CD4-positive, alpha-beta T cell treated with Interleukin-15 for 4 hours (primary cell): Measurements from ENCODE around the gene ATG13.
"Not testable (repeated sequence)": the region's sequence is repeated elsewhere in the genome, so short reads cannot be mapped to it uniquely, and the experiment has no call there.

Experiments used
- DNase-seq: peaks from one replicate; pipeline ENCODE4 v3.0.0-alpha.2; 2020; ENCODE audit warnings: low spot score

ATG13 gene

GRCh38 chr11:46643986-46644385 lies 26.6 kb downstream of the ATG13 start:
- DNase-seq: no peak

GRCh38 chr11:46649180-46649738 lies 31.9 kb downstream of the ATG13 start:
- DNase-seq: no peak

- DNase-seq: no peak
These were observed 38.3 kb downstream of the ATG13 start for GRCh38 chr11:46655631-46656030.

GRCh38 chr11:46657186-46657585 lies 39.8 kb downstream of the ATG13 start:
- no peak for DNase-seq

DNA sequence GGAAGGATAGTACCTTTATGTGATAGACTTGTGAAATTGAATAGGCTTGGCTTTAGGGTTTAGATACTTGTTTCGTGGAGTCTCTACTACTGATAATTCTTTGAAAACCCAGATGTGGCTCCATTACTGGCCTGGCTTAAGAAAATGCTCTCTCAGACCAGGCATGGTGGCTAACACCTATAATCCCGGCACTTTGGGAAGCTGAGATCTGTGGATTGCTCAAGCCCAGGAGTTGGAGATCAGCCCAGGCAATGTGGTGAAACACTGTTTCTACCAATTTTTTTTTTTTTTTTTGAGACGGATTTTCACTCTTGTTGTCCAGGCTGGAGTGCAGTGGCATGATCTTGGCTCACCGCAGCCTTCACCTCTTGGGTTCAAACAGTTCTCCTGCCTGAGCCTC lies 40.9 kb downstream of the ATG13 start:
- DNase-seq: no peak

DNA sequence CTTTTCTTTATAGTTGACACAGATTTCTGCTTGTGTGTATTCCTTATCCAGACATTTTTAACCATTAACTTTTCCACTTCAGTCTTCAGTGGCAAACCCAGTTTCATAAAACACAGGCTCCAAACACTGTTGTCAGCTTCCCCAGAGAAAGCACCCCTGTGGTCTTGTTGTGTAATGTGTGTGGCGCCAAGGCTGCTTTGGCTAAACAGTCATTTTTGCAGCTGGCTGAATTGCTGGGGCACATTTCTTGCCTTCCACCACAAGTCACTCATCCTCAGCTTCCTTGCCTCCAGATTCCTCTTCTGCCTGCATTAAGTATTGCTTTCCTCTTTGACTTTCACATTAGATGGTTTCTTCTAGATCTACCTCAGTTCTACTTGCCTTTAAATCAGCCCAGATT lies 42.6 kb downstream of the ATG13 start:
- DNase-seq: no peak

DNA sequence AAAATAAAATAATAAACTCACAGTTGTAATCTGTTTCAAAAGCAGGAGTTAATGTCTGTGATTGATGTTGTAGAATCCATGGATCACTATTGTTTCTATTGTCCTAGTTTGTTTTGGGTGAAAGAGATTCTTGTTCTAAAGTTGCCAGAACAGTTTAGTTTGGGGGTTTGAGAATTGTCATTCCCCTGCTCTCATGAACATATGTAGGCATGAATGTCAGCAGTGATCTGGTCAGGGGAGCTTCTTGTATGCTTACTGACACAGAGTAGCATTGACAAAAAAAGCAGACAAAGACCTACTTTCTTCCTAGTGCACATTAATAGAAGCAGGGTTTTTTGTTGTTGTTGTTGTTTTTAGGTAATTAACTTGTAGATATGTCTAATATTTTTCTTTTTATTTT lies 44.5 kb downstream of the ATG13 start:
- DNase-seq: no peak

- DNase-seq: no peak
These were observed 45.0 kb downstream of the ATG13 start for GRCh38 chr11:46662366-46662765.

GRCh38 chr11:46663277-46663940 lies 46.1 kb downstream of the ATG13 start:
- no peak for DNase-seq

- no peak for DNase-seq
These were observed 47.3 kb downstream of the ATG13 start for GRCh38 chr11:46664612-46665011.

- DNase-seq: no peak
These were observed 48.0 kb downstream of the ATG13 start for GRCh38 chr11:46665356-46665755.

GRCh38 chr11:46666516-46666915 lies 49.2 kb downstream of the ATG13 start:
- no peak for DNase-seq

DNA sequence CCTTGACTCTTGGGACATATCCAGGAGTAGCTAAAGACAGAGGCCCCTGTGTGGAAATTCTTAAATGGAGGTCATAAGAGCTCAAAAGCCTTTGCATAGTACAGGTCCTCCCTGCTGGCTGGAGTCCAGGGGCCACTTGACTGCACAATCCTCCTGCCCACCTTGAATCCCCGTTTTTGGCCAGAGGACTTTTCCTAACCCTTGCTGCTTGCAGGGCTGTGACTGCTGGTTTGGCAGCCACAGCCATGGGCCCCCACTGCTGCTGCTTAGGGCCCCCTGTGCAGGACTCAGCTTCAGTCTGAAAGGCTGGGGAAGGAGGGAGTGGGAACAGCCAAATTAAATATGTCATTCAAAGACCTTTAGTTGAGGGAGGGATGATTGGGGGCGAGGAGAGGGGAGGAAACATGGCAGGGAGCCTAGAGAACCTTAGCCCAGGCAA lies 49.7 kb downstream of the ATG13 start:
- DNase-seq: no peak

GRCh38 chr11:46668480-46669085 lies 51.2 kb downstream of the ATG13 start:
- no peak for DNase-seq

GRCh38 chr11:46669711-46670139 lies 52.4 kb downstream of the ATG13 start:
- no peak for DNase-seq

DNA sequence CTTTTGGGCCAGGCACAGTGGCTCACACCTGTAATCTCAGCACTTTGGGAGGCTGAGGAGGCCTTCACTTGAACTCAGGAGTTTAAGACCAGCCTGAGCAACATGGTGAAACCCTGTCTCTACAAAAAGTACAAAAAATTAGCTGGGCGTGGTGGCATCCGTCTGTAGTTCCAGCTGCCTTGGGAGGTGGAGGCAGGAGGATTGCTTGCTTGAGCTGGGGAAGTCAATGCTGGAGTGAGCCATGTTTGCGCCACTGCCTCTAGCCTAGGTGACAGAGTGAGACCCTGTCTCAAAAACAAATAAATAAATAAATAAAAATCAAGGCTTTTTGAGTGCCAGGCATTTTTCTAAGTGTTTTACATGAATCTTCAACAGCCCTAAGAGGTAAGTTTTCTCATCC lies 53.2 kb downstream of the ATG13 start:
- DNase-seq: not testable (repeated sequence)

GRCh38 chr11:46671958-46672315 lies 54.6 kb downstream of the ATG13 start:
- DNase-seq: no peak

DNA sequence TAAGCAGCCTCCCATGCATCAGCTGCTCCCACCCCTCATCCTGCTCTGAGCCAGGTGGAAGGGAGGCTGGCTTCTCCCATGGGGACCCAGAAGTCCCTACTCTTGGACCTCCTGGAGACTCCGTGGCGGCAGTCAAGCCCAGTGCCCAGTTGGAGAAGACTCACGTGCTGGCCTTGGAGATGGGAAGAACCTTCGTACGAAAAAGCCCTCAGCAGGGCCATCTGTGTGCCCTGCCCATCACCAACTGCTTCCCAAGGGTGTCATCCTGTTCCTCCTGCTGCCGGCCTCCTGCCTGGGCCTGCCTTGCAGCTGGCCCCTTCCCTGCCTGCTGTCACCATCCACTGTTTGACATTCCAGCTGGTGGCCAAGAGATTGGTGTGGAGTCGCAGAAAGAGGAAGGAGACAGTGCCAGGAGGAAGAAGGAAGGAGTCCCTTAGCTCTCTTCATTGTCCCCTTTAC lies 55.1 kb downstream of the ATG13 start:
- no peak for DNase-seq

DNA sequence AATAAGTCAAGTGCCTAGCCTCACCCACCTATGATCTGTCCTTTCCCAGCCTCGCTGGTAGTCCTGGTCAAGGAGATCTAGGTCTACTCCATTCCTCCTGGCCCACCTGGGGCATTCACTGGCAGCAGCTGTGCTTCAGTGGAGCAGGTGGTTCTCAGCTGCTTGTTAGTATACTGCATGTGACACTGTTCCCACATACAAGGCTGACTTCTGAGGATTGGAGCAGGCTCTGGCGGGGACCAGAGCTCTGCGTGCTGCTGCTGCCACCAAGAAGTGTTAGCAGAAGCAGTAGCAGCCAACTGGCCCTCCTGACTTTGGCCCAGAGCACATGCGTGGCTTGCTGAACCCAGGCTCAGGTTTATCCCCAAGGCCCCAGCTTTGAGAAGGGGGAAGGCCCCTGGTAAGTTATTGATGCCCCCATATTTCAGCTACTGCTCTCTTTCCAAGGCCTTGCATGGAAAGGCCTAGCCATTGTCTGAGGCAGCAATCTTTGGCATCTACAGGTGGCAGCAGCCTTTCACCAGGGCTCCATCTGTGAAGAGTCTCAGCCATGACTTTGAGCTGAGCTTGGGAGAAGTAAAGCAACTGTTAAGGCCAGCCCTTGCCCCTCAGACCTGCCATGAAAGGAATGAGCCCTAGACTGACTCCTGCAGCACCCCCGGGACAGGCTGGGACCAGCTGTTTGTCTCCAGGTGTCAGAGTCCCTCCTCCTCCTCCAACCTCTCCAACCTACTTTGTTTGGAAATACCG lies 56.5 kb downstream of the ATG13 start:
- no peak for DNase-seq

DNA sequence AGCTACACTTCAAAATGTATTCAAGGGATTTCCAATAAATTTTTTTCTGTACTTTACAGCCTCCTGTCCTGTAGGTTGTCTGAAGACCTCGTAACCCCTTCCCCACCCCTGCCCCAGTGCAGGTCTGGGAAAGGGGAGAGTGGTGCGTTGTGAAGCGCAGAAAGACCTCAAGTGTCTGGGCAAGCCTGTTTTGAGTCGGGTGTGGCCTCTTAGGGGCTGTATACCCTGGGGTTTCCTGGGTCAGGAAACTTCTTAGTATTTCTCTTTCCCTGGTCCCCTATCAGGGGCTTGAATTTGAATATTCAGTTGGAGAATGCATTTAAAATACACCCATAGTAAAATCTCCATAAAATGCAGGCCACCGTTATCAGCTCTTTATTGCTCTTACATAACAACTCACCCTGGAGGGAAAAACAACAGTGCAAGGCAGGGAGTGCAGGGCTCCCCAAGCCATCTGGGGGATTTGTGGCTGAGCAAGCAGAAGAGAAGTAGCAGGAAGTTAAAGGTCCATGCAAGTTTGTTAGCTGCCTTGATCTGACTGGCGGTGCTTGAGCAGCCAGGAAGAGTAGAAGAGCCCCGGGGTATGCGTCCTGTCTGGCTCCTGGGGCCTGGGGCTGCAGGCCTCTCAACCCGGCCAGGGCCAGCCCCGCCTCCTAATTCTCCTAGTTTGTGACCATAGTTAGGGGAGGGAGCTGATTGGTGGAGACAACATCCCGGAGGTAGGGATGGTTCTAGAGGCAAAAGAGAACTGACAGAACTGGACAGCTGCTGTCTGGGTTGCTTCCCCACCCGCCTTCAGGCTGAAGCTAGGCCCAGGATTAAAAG lies 57.3 kb downstream of the ATG13 start:
- no peak for DNase-seq

- no peak for DNase-seq
These were observed 58.0 kb downstream of the ATG13 start for GRCh38 chr11:46675288-46675851.

DNA sequence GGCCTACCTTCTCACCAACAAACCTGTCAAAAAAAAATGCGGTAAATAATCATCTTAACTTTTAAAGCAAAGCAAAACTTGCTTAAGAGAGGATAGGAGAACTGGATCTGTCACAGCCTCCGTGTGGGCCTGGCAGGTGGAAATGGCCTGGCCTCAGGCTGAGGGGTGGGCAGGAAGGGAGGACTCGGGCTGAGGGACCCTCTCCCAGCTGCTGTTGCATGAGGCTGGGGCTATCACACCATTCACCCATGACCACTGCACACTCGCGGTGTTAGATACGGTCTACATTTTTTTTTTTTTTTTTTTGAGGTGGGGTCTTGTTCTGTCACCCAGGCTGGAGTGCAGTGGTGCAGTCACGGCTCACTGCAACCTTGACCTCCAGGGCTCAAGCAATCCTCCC lies 58.6 kb downstream of the ATG13 start:
- DNase-seq: no peak
